IMR-90 (cell line): Measurements from ENCODE around the gene PPP1R14D. TPM values are rescaled to one million over a fixed set of nuclear protein-coding genes. Genes with fewer than 3 reads are reported as not detected.
A peak's percentile ranks its signal among the peaks of the same experiment; 100 is the strongest.

Experiments
- ATAC-seq: fragments of 200-7000 bp; cut with Tn5 transposase; 2 replicates; pipeline ENCODE4 v1.9.1; 2020; ENCODE audit warnings: low read depth, mild to moderate bottlenecking, moderate library complexity
- BruUV-seq: library from RNA; stranded (reverse); fragments of 400-500 nt; replicated peaks from 2 replicates; lab custom pipeline; 2021; lab: Mats Ljungman, UMichigan
- CTCF ChIA-PET: fragments of 300-600 bp; formaldehyde crosslinking; extraction: SDS; loops from one replicate; lab custom pipeline; 2021; ENCODE audit warnings: antibody characterized with exemption; lab: Yijun Ruan, JAX
- POLR2A ChIA-PET: fragments of 300-600 bp; sonication (Branson Sonifier 250); formaldehyde crosslinking; loops from one replicate; lab custom pipeline; 2022; ENCODE audit warnings: antibody characterized with exemption; ENCODE audit not compliant: unreplicated experiment; lab: Charles Lee
- DNase-seq: peaks from one replicate; pipeline ENCODE4 v3.0.0; 2013
- H2AFZ ChIP-seq: replicated peaks from 2 replicates; pipeline ENCODE3; 2013; ENCODE audit warnings: low read length, mild to moderate bottlenecking; ENCODE audit not compliant: poor library complexity
- H2AK5ac ChIP-seq: 2 replicates; pipeline ENCODE4 v1.6.1; 2013; ENCODE audit warnings: low read depth, low read length, inconsistent platforms
- H2AK9ac ChIP-seq: replicated peaks from 2 replicates; pipeline ENCODE3; 2013; ENCODE audit warnings: mild to moderate bottlenecking, low read depth, low read length, moderate library complexity; ENCODE audit not compliant: poor library complexity
- H2BK120ac ChIP-seq: 2 replicates; pipeline ENCODE4 v1.6.1; 2013; ENCODE audit warnings: low read depth, low read length, inconsistent platforms
- H2BK15ac ChIP-seq: 3 replicates; pipeline ENCODE4 v1.6.1; 2013; ENCODE audit warnings: low read depth, low read length, inconsistent platforms
- H2BK20ac ChIP-seq: 2 replicates; pipeline ENCODE4 v1.6.1; 2013; ENCODE audit warnings: low read depth, mild to moderate bottlenecking, inconsistent platforms, low read length, moderate library complexity
- H2BK5ac ChIP-seq: 2 replicates; pipeline ENCODE4 v1.6.1; 2013; ENCODE audit warnings: mild to moderate bottlenecking, low read depth, low read length, inconsistent platforms; ENCODE audit not compliant: poor library complexity, severe bottlenecking
- H3K14ac ChIP-seq: replicated peaks from 2 replicates; pipeline ENCODE4 v1.6.1; 2013; ENCODE audit warnings: low read depth, low read length, inconsistent platforms
- H3K18ac ChIP-seq: 2 replicates; pipeline ENCODE4 v1.6.1; 2013; ENCODE audit warnings: low read depth, low read length, control low read depth
- H3K23ac ChIP-seq: 2 replicates; pipeline ENCODE4 v1.6.1; 2013; ENCODE audit warnings: low read depth, low read length, inconsistent platforms
- H3K27ac ChIP-seq: 2 replicates; pipeline ENCODE4 v1.5.1; 2013; ENCODE audit warnings: mild to moderate bottlenecking, control low read depth, low read length; ENCODE audit not compliant: insufficient read depth
- H3K27me3 ChIP-seq: 2 replicates; pipeline ENCODE4 v1.6.1; 2013; ENCODE audit warnings: low read length; ENCODE audit not compliant: control insufficient read depth, insufficient read depth
- H3K36me3 ChIP-seq: 2 replicates; pipeline ENCODE4 v1.6.1; 2013; ENCODE audit warnings: low read length, mixed read lengths; ENCODE audit not compliant: control insufficient read depth, insufficient read depth
- H3K4ac ChIP-seq: 2 replicates; pipeline ENCODE4 v1.6.1; 2013; ENCODE audit warnings: low read depth, low read length, inconsistent platforms
- H3K4me1 ChIP-seq: 2 replicates; pipeline ENCODE4 v1.6.1; 2013; ENCODE audit warnings: low read length, mixed read lengths; ENCODE audit not compliant: control insufficient read depth, insufficient read depth
- H3K4me2 ChIP-seq: 2 replicates; pipeline ENCODE4 v1.6.1; 2013; ENCODE audit warnings: low read depth, mild to moderate bottlenecking, control low read depth, low read length, moderate library complexity
- H3K4me3 ChIP-seq: 2 replicates; pipeline ENCODE4 v1.5.1; 2013; ENCODE audit warnings: low read depth, mild to moderate bottlenecking, control low read depth, low read length, moderate library complexity; ENCODE audit not compliant: insufficient read depth
- H3K56ac ChIP-seq: 2 replicates; pipeline ENCODE4 v1.6.1; 2013; ENCODE audit warnings: low read length, inconsistent platforms; ENCODE audit not compliant: insufficient read depth; ENCODE audit errors: extremely low read depth
- H3K79me1 ChIP-seq, 2 experiments: 2 replicates each; pipeline ENCODE4 v1.6.1; 2013; ENCODE audit warnings: low read length in 2 of 2, inconsistent platforms in 1 of 2, low read depth in 1 of 2
- H3K9ac ChIP-seq: 2 replicates; pipeline ENCODE4 v1.6.1; 2013; ENCODE audit warnings: low read depth, low read length, control low read depth
- H3K9me1 ChIP-seq: 2 replicates; pipeline ENCODE4 v1.6.1; 2013; ENCODE audit warnings: low read length, inconsistent platforms; ENCODE audit not compliant: insufficient read depth
- H3K9me3 ChIP-seq: 2 replicates; pipeline ENCODE4 v1.6.1; 2013; ENCODE audit warnings: low read length; ENCODE audit not compliant: control insufficient read depth, insufficient read depth
- H4K20me1 ChIP-seq: 2 replicates; pipeline ENCODE4 v1.6.1; 2013; ENCODE audit warnings: low read length, inconsistent platforms; ENCODE audit not compliant: insufficient read depth
- H4K5ac ChIP-seq: 2 replicates; pipeline ENCODE4 v1.6.1; 2013; ENCODE audit warnings: mild to moderate bottlenecking, low read depth, low read length, control low read depth
- H4K8ac ChIP-seq, 2 experiments: 2 replicates each; pipeline ENCODE4 v1.6.1; 2013; ENCODE audit warnings: low read depth in 2 of 2, low read length in 2 of 2, control low read depth in 1 of 2, inconsistent platforms in 1 of 2
- H4K91ac ChIP-seq: 2 replicates; pipeline ENCODE4 v1.6.1; 2013; ENCODE audit warnings: low read depth, low read length, inconsistent platforms; ENCODE audit not compliant: insufficient read depth
- CHD1 ChIP-seq: IDR thresholded peaks from 2 replicates; pipeline ENCODE4 v1.6.1; 2012; ENCODE audit warnings: low read depth, low read length, improper control_type of control experiment
- MAZ ChIP-seq: IDR thresholded peaks from 2 replicates; pipeline ENCODE4 v1.6.1; 2012; ENCODE audit warnings: low read depth, mild to moderate bottlenecking, low read length, improper control_type of control experiment, moderate library complexity, borderline replicate concordance
- MXI1 ChIP-seq: IDR thresholded peaks from 2 replicates; pipeline ENCODE4 v1.6.1; 2012; ENCODE audit warnings: low read depth, mild to moderate bottlenecking, low read length, moderate library complexity, borderline replicate concordance
- RCOR1 ChIP-seq: IDR thresholded peaks from 2 replicates; pipeline ENCODE4 v1.6.1; 2012; ENCODE audit warnings: mild to moderate bottlenecking, low read length, improper control_type of control experiment; ENCODE audit not compliant: insufficient replicate concordance
- RFX5 ChIP-seq: IDR thresholded peaks from 2 replicates; pipeline ENCODE4 v1.8.0; 2012; ENCODE audit warnings: low read depth, mild to moderate bottlenecking, low read length, moderate library complexity
- whole genome bisulfite sequencing, 2 experiments: methylation state at CpG; one replicate each; pipeline versions ENCODE4 v1.1.5 to v1.1.7; 2013; ENCODE audit warnings: missing lambda C conversion rate in 2 of 2; ENCODE audit not compliant: insufficient read length in 1 of 2; ENCODE audit errors: extremely low coverage in 2 of 2; 5-methylcytosine and 5-hydroxymethylcytosine counted together
- dilution Hi-C: fragments of 300-500 bp; cut with HindIII; formaldehyde crosslinking; loops from one replicate; pipeline ENCODE4 v1.14.3; 2018; ENCODE audit warnings: low sequenced_read_pairs; ENCODE audit not compliant: unreplicated experiment
- in situ Hi-C: fragments of 300-500 bp; cut with MboI; formaldehyde crosslinking; loops from 3 replicates; pipeline ENCODE4 v1.14.3; 2019; ENCODE audit warnings: low sequenced_read_pairs, inconsistent platforms, mixed read lengths
- intact Hi-C: fragments of 100-400 bp; cut with micrococcal nuclease; formaldehyde crosslinking; loops from 2 replicates; pipeline ENCODE4 v1.10.0; 2022
- polyA plus RNA-seq, 3 experiments: library from polyadenylated mRNA; depleted of rRNA; stranded (reverse); fragments of >200 nt; gene quantifications; 2 replicates each; pipeline ENCODE4 v1.2.3, GENCODE V29; 2012; ENCODE audit warnings: low replicate concordance in 1 of 3
- total RNA-seq: library from RNA; depleted of rRNA; stranded (reverse); fragments of >200 nt; gene quantifications from 2 replicates; pipeline ENCODE4 v1.2.3, GENCODE V29; 2012
- TF ChIP-seq, protein P1 (sequence below): fragments of 150-350 bp; IDR thresholded peaks from 2 replicates; pipeline ENCODE4 v1.6.1; 2016; ENCODE audit warnings: low read depth, mild to moderate bottlenecking, low read length, moderate library complexity, borderline replicate concordance

PPP1R14D gene
- total and polyA plus RNA-seq, 2 of the 4 experiments (the other 2 are of a cell fraction) = not detected

GRCh38 chr15:40825661-40826422 lies 2.7 kb downstream of the PPP1R14D start:
- 0 out of 2 replicates have a peak overlapping the region, but pooled peaks have one; percentile 7 for H4K91ac ChIP-seq
- no peak overlapping the region for H3K4me3 ChIP-seq
- no peak overlapping the region for H4K5ac ChIP-seq
- peaks cover 5% of the 10 kb centered on the region for H3K9me1 ChIP-seq
- H2BK15ac ChIP-seq = no peak overlapping the region
- H3K9ac ChIP-seq = no peak overlapping the region
- no peaks in the 10 kb centered on the region for H3K9me3 ChIP-seq
- H2BK5ac ChIP-seq = no peak overlapping the region
- H2BK120ac ChIP-seq = no peak overlapping the region
- H2AK9ac ChIP-seq = no peak overlapping the region
- DNase-seq = peak; percentile 69
- no peak overlapping the region for H3K14ac ChIP-seq
- no peak overlapping the region for H3K27ac ChIP-seq
- no peaks in the 10 kb centered on the region for H3K79me1 ChIP-seq
- no peak overlapping the region for H3K56ac ChIP-seq
- no peak overlapping the region for H3K18ac ChIP-seq
- ChIA-PET POLR2A (no interaction called here), CTCF (no interaction called here)
- dilution Hi-C loops (no loop called here), intact Hi-C loops (no loop called here), in situ Hi-C loops (no loop called here)
- no TSS peak for BruUV-seq
- peak overlapping the region; percentile 60 for H3K4me2 ChIP-seq
- no peak for TF ChIP-seq MAZ
- TF ChIP-seq RFX5 = no peak
- TF ChIP-seq, protein P1, sequence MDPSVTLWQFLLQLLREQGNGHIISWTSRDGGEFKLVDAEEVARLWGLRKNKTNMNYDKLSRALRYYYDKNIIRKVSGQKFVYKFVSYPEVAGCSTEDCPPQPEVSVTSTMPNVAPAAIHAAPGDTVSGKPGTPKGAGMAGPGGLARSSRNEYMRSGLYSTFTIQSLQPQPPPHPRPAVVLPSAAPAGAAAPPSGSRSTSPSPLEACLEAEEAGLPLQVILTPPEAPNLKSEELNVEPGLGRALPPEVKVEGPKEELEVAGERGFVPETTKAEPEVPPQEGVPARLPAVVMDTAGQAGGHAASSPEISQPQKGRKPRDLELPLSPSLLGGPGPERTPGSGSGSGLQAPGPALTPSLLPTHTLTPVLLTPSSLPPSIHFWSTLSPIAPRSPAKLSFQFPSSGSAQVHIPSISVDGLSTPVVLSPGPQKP = no peak
- TF ChIP-seq RCOR1 = no peak
- no peak for TF ChIP-seq MXI1
- TF ChIP-seq CHD1 = no peak
- H4K8ac ChIP-seq = 0 out of 4 replicates have a peak overlapping the region, but pooled peaks of 1 of the 2 experiments have one; percentile 9
- no peaks in the 10 kb centered on the region for H3K36me3 ChIP-seq
- H2AK5ac ChIP-seq = 0 out of 2 replicates have a peak overlapping the region, but pooled peaks have one; percentile 9
- peaks cover 11% of the 10 kb centered on the region for H3K4me1 ChIP-seq
- no peaks in the 10 kb centered on the region; the same call in 1 of the 2 replicates for H4K20me1 ChIP-seq
- no peak overlapping the region for H2AFZ ChIP-seq
- H2BK20ac ChIP-seq = no peak overlapping the region
- no peak overlapping the region for H3K23ac ChIP-seq
- WGBS, 2 experiments = 83% methylated on average over 1 of the region's 5 CpGs; no CpG with 5 or more reads in 1 of the 2 experiments
- no peak overlapping the region for H3K4ac ChIP-seq
- peak; percentile 89 for ATAC-seq
- H3K27me3 ChIP-seq = peaks cover 6% of the 10 kb centered on the region; the same call in 1 of the 2 replicates
